H1 (cell line): ENCODE results near the gene CYB561A3. TPM values are rescaled to one million over a fixed set of nuclear protein-coding genes. Genes with fewer than 3 reads are reported as not detected.

Source experiments
- CTCF ChIA-PET: fragments of 300-600 bp; sonication (Branson Sonifier 250); formaldehyde crosslinking; loops from one replicate; lab custom pipeline; 2021; ENCODE audit not compliant: partially characterized antibody; lab: Charles Lee
- POLR2A ChIA-PET: fragments of 300-600 bp; sonication (Branson Sonifier 250); formaldehyde crosslinking; loops from one replicate; lab custom pipeline; 2021; ENCODE audit warnings: inconsistent platforms; ENCODE audit not compliant: partially characterized antibody; lab: Charles Lee
- DNase-seq, 2 experiments: peaks; one replicate each; pipeline versions ENCODE4 v3.0.0 to v3.0.0-alpha.2; 2010 to 2022; ENCODE audit warnings: low spot score in 2 of 2, low read depth in 1 of 2, mixed read lengths in 1 of 2
- FAIRE-seq: peaks from 2 replicates; lab custom pipeline; 2011; peaks lifted over from hg19 to GRCh38; lab: Jason Lieb, UNC
- H2AFZ ChIP-seq: 2 replicates; pipeline ENCODE4 v1.8.1; 2012; ENCODE audit warnings: low read length, inconsistent platforms
- H2AK5ac ChIP-seq: 2 replicates; pipeline ENCODE4 v1.6.1; 2013; ENCODE audit warnings: low read depth, low read length
- H2BK120ac ChIP-seq: replicated peaks from 2 replicates; pipeline ENCODE3; 2013; ENCODE audit warnings: low read depth, low read length, inconsistent platforms
- H2BK12ac ChIP-seq: 2 replicates; pipeline ENCODE4 v1.6.1; 2013; ENCODE audit warnings: low read depth, low read length
- H2BK15ac ChIP-seq: 2 replicates; pipeline ENCODE4 v1.6.1; 2013; ENCODE audit warnings: low read length
- H2BK20ac ChIP-seq: 2 replicates; pipeline ENCODE4 v1.6.1; 2013; ENCODE audit warnings: low read length
- H2BK5ac ChIP-seq: 2 replicates; pipeline ENCODE4 v1.6.1; 2013; ENCODE audit warnings: low read depth, low read length
- H3K14ac ChIP-seq: 2 replicates; pipeline ENCODE4 v1.6.1; 2013; ENCODE audit warnings: inconsistent platforms; ENCODE audit not compliant: insufficient read length
- H3K18ac ChIP-seq: 2 replicates; pipeline ENCODE4 v1.6.1; 2013; ENCODE audit warnings: low read length; ENCODE audit errors: extremely low read depth
- H3K23ac ChIP-seq: 2 replicates; pipeline ENCODE4 v1.6.1; 2013; ENCODE audit warnings: inconsistent platforms; ENCODE audit not compliant: insufficient read length
- H3K23me2 ChIP-seq: 2 replicates; pipeline ENCODE4 v1.6.1; 2013; ENCODE audit warnings: low read depth, low read length
- H3K27ac ChIP-seq: 2 replicates; pipeline ENCODE4 v1.6.1; 2011; ENCODE audit warnings: low read depth, low read length, inconsistent platforms
- H3K27me3 ChIP-seq, 4 experiments: replicated peaks in 1 of 4; 1 replicate in 1 of 4; 2 replicates in 3 of 4; pipeline versions ENCODE4 v1.6.1 to v1.8.1; 2011 to 2013; ENCODE audit warnings: low read length in 3 of 4, mild to moderate bottlenecking in 3 of 4, inconsistent platforms in 2 of 4, mixed read lengths in 2 of 4, moderate library complexity in 1 of 4; ENCODE audit not compliant: control insufficient read depth in 3 of 4, insufficient read depth in 3 of 4; ENCODE audit errors: extremely low read depth in 1 of 4
- H3K36me3 ChIP-seq, 4 experiments: 2 replicates each; pipeline versions ENCODE4 v1.6.1 to v1.8.1; 2011 to 2013; ENCODE audit warnings: mild to moderate bottlenecking in 4 of 4, low read length in 3 of 4, moderate library complexity in 2 of 4, control low read depth in 1 of 4, inconsistent platforms in 1 of 4; ENCODE audit not compliant: insufficient read depth in 4 of 4, control insufficient read depth in 2 of 4
- H3K4ac ChIP-seq: replicated peaks from 2 replicates; pipeline ENCODE3; 2013; ENCODE audit warnings: low read length, low read depth, mixed read lengths, inconsistent platforms; ENCODE audit not compliant: insufficient read length
- H3K4me1 ChIP-seq, 4 experiments: replicated peaks in 1 of 4; 1 replicate in 1 of 4; 2 replicates in 3 of 4; pipeline versions ENCODE4 v1.6.1 to v1.8.1; 2011 to 2013; ENCODE audit warnings: low read length in 3 of 4, inconsistent platforms in 2 of 4, mixed read lengths in 1 of 4; ENCODE audit not compliant: insufficient read depth in 4 of 4, control insufficient read depth in 3 of 4
- H3K4me2 ChIP-seq, 2 experiments: 2 replicates each; pipeline versions ENCODE4 v1.6.1 to v1.8.1; 2011 to 2013; ENCODE audit warnings: low read depth in 2 of 2, low read length in 2 of 2, control low read depth in 1 of 2, inconsistent platforms in 1 of 2, mild to moderate bottlenecking in 1 of 2; ENCODE audit not compliant: insufficient read depth in 1 of 2
- H3K4me3 ChIP-seq, 4 experiments: fragments of 200-600, 300-600 bp in 1 of 4; sonication (generic), shearing (Covaris generic), sonication (Bioruptor Twin) in 1 of 4; 2 replicates each; pipeline versions ENCODE4 v1.5.1 to v1.8.1; 2011 to 2016; ENCODE audit warnings: low read length in 4 of 4, low read depth in 3 of 4, control low read depth in 2 of 4, inconsistent platforms in 2 of 4, mild to moderate bottlenecking in 2 of 4, mixed read lengths in 1 of 4, moderate library complexity in 1 of 4; ENCODE audit not compliant: insufficient read depth in 2 of 4; ENCODE audit errors: extremely low read depth in 1 of 4
- H3K56ac ChIP-seq: replicated peaks from 2 replicates; pipeline ENCODE3; 2013; ENCODE audit warnings: low read depth, mild to moderate bottlenecking, mixed read lengths, low read length, inconsistent platforms; ENCODE audit not compliant: insufficient read length
- H3K79me1 ChIP-seq: 2 replicates; pipeline ENCODE4 v1.6.1; 2013; ENCODE audit warnings: low read depth, low read length, control low read depth
- H3K79me2 ChIP-seq, 2 experiments: 2 replicates each; pipeline versions ENCODE4 v1.6.1 to v1.8.1; 2012 to 2013; ENCODE audit warnings: low read length in 2 of 2, mild to moderate bottlenecking in 2 of 2, inconsistent platforms in 1 of 2; ENCODE audit not compliant: insufficient read depth in 2 of 2, control insufficient read depth in 1 of 2
- H3K9ac ChIP-seq, 4 experiments: replicated peaks in 1 of 4; 1 replicate in 1 of 4; 2 replicates in 3 of 4; pipeline versions ENCODE4 v1.6.1 to v1.8.1; 2011 to 2013; ENCODE audit warnings: low read depth in 3 of 4, low read length in 3 of 4, control low read depth in 2 of 4, mild to moderate bottlenecking in 2 of 4, moderate library complexity in 2 of 4, inconsistent platforms in 1 of 4; ENCODE audit errors: extremely low read depth in 1 of 4
- H3K9me3 ChIP-seq, 2 experiments: 2 replicates each; pipeline versions ENCODE4 v1.6.1 to v1.8.1; 2012 to 2013; ENCODE audit warnings: mild to moderate bottlenecking in 2 of 2, moderate library complexity in 2 of 2, control low read depth in 1 of 2, inconsistent platforms in 1 of 2, low read depth in 1 of 2, low read length in 1 of 2, mixed read lengths in 1 of 2; ENCODE audit not compliant: insufficient read depth in 2 of 2
- H4K20me1 ChIP-seq, 2 experiments: replicated peaks in 1 of 2; 2 replicates each; pipeline versions ENCODE3 to v1.8.1; 2011 to 2013; ENCODE audit warnings: inconsistent platforms in 2 of 2, low read length in 2 of 2, mild to moderate bottlenecking in 1 of 2; ENCODE audit not compliant: insufficient read depth in 2 of 2, control insufficient read depth in 1 of 2
- H4K5ac ChIP-seq: 2 replicates; pipeline ENCODE4 v1.6.1; 2013; ENCODE audit warnings: low read length, low read depth, mixed read lengths, inconsistent platforms; ENCODE audit not compliant: insufficient read length
- H4K8ac ChIP-seq: 2 replicates; pipeline ENCODE4 v1.8.0; 2013; ENCODE audit warnings: mild to moderate bottlenecking, moderate library complexity, low read length, inconsistent platforms; ENCODE audit not compliant: insufficient read depth; ENCODE audit errors: extremely low read depth
- H4K91ac ChIP-seq: replicated peaks from 2 replicates; pipeline ENCODE3; 2013; ENCODE audit warnings: low read length, mixed read lengths, inconsistent platforms; ENCODE audit not compliant: insufficient read length
- EGR1 ChIP-seq: IDR thresholded peaks from 2 replicates; pipeline ENCODE4 v1.6.1; 2011; ENCODE audit warnings: low read depth, low read length, borderline replicate concordance
- KDM4A ChIP-seq: IDR thresholded peaks from one replicate; pipeline ENCODE4 v1.7.1; 2012; ENCODE audit warnings: low read depth, mild to moderate bottlenecking, moderate library complexity, low read length, inconsistent platforms; ENCODE audit not compliant: severe bottlenecking
- RBBP5 ChIP-seq: IDR thresholded peaks from 2 replicates; pipeline ENCODE4 v1.7.1; 2012; ENCODE audit warnings: low read depth, mild to moderate bottlenecking, inconsistent platforms, low read length, moderate library complexity, borderline replicate concordance
- WGBS, 2 experiments: shearing (Covaris generic) in 1 of 2; methylation state at CpG; one replicate each; pipeline versions ENCODE4 v1.1.6 to v1.1.7; 2013 to 2015; ENCODE audit warnings: low lambda C conversion rate in 2 of 2, mixed read lengths in 2 of 2, inconsistent platforms in 1 of 2, low coverage in 1 of 2, missing lambda C conversion rate in 1 of 2; ENCODE audit not compliant: insufficient replicate concordance in 2 of 2, insufficient coverage in 1 of 2, insufficient read length in 1 of 2; ENCODE audit errors: extremely low coverage in 1 of 2, missing lambda C conversion rate in 1 of 2; 5-methylcytosine and 5-hydroxymethylcytosine counted together
- polyA plus RNA-seq, 7 experiments: library from polyadenylated mRNA; depleted of rRNA in 3 of 7; stranded (reverse) in 5 of 7; unstranded in 2 of 7; fragments of >200 nt in 5 of 7; fragments of 200-250 nt in 2 of 7; gene quantifications; 1 replicate in 5 of 7; 2 replicates in 1 of 7; 4 replicates in 1 of 7; pipeline versions ENCODE4 v1.2.1 to v1.2.3, GENCODE V29; 2011 to 2013; ENCODE audit warnings: missing spikeins in 2 of 7, mixed read lengths in 2 of 7
- total RNA-seq: library from RNA; stranded (reverse); fragmentation: NEBNext Ultra II Directional; extraction: Animal tissue kit (Norgen Biotek cat#: 25700); gene quantifications from 2 replicates; pipeline ENCODE4 v1.2.1, GENCODE V29; 2021

CYB561A3 gene
- total and polyA plus RNA-seq, 2 of the 8 experiments (the other 6 are each of a cell fraction or from before 2014, with no cell fraction given), result 29.6 to 41.2 TPM

- Histone ChIP-seq H3K23ac (no peak overlapping the region), H2AK5ac (no peak overlapping the region), H3K14ac (no peak overlapping the region), H4K20me1 (peaks cover 0 to 8% of the 10 kb centered on the region in 2 experiments), H2BK120ac (no peak overlapping the region), H3K4me2 (no peak overlapping the region), H3K56ac (no peak overlapping the region), H3K4me3 (no peak overlapping the region), H2BK20ac (no peak overlapping the region), H3K79me2 (no peaks in the 10 kb centered on the region), H4K8ac (no peak overlapping the region), H4K91ac (no peak overlapping the region), H3K23me2 (no peaks in the 10 kb centered on the region), H3K9ac (no peak overlapping the region), H3K36me3 (peaks cover 0 to 13% (median 8%) of the 10 kb centered on the region in 4 experiments; a peak in 6 of 8 replicates), H3K79me1 (no peaks in the 10 kb centered on the region; the same call in 1 of the 2 replicates), H4K5ac (no peak overlapping the region), H3K9me3 (no peaks in the 10 kb centered on the region), H2BK12ac (no peak overlapping the region), H3K18ac (no peak overlapping the region), H2BK5ac (no peak overlapping the region), H3K27ac (no peak overlapping the region), H2AFZ (no peak overlapping the region), H3K4me1 (no peaks in the 10 kb centered on the region), H3K4ac (no peak overlapping the region), H3K27me3 (no peaks in the 10 kb centered on the region), H2BK15ac (no peak overlapping the region)
- ChIA-PET CTCF (interaction anchor here (1.5 to 7.1 kb wide), 3 partner anchors 14 to 34 kb away, joined by 3 to 80 read pairs (median 55); no protein-coding TSS in a partner anchor), POLR2A (interaction anchor here (0.9 to 39.7 kb wide), 5 partner anchors 2 to 50 kb away, joined by 3 to 1106 read pairs (median 61); partner anchors contain the start of genes CYB561A3, DDB1, TKFC and TMEM138)
- TF ChIP-seq KDM4A, result no peak
- TF ChIP-seq EGR1, result no peak
- no peak for TF ChIP-seq RBBP5
- DNase-seq (no peak), FAIRE-seq (no peak)
- whole genome bisulfite sequencing, 2 experiments, result 97% methylated on average over 8 of the region's 8 CpGs; no CpG with 5 or more reads in 1 of the 2 experiments
Measured at GRCh38 chr11:61350803-61351202, 10.9 kb downstream of the CYB561A3 start.
